Activated naive CD4-positive, alpha-beta T cell treated with Interleukin-2 at 50 U/mL for 16 hours (primary cell): ENCODE results near the gene KRTAP1-3.
"Not testable (repeated sequence)": the region's sequence is repeated elsewhere in the genome, so short reads cannot be mapped to it uniquely, and the experiment has no call there.

Source experiments
- DNase-seq: peaks from one replicate; pipeline ENCODE4 v3.0.0-alpha.2; 2020

Gene KRTAP1-3

GRCh38 chr17:41054025-41054424 lies 19.4 kb upstream of the KRTAP1-3 start:
- no peak for DNase-seq

GRCh38 chr17:41052566-41052965 lies 17.9 kb upstream of the KRTAP1-3 start:
- no peak for DNase-seq

- DNase-seq, result no peak
These were observed 14.4 kb upstream of the KRTAP1-3 start for GRCh38 chr17:41049110-41049509.

GRCh38 chr17:41048441-41048840 lies 13.8 kb upstream of the KRTAP1-3 start:
- DNase-seq, result no peak

- DNase-seq, result not testable (repeated sequence)
These were observed 12.2 kb upstream of the KRTAP1-3 start, which contains the start of gene KRTAP2-1 for GRCh38 chr17:41046735-41047465. Gene KRTAP2-1, minus strand, starts transcription at chr17:41047316. Its CDS starts 49 bp downstream, at chr17:41047267.

GRCh38 chr17:41042953-41043352 lies 8.3 kb upstream of the KRTAP1-3 start:
- DNase-seq, result no peak

- DNase-seq, result not testable (repeated sequence)
These were observed 6.3 kb upstream of the KRTAP1-3 start, which contains the start of gene KRTAP1-1 for GRCh38 chr17:41040783-41041571. Gene KRTAP1-1, minus strand, starts transcription at chr17:41041450. Its CDS starts 53 bp downstream, at chr17:41041397.

GRCh38 chr17:41037853-41038350 lies 3.2 kb upstream of the KRTAP1-3 start:
- DNase-seq, result no peak

GRCh38 chr17:41029633-41030245 lies 4.9 kb downstream of the KRTAP1-3 start, which contains the start of gene KRTAP1-4:
Gene KRTAP1-4, minus strand, starts transcription at chr17:41030195. Its CDS starts 117 bp downstream, at chr17:41030078.
- DNase-seq, result no peak

GRCh38 chr17:41026715-41027471 lies 7.8 kb downstream of the KRTAP1-3 start, which contains the start of gene KRTAP1-5:
Gene KRTAP1-5, minus strand, starts transcription at chr17:41027208. Its CDS starts 53 bp downstream, at chr17:41027155.
- no peak for DNase-seq

GRCh38 chr17:41024697-41025096 lies 10.0 kb downstream of the KRTAP1-3 start:
- DNase-seq, result no peak

GRCh38 chr17:41020336-41020735 lies 14.3 kb downstream of the KRTAP1-3 start:
- no peak for DNase-seq

- DNase-seq, result no peak
These were observed 15.3 kb downstream of the KRTAP1-3 start for GRCh38 chr17:41019415-41019814.

GRCh38 chr17:41018541-41018940 lies 16.1 kb downstream of the KRTAP1-3 start:
- DNase-seq, result no peak

- DNase-seq, result no peak
These were observed 18.0 kb downstream of the KRTAP1-3 start for GRCh38 chr17:41016578-41017215.

- DNase-seq, result no peak
These were observed 19.2 kb downstream of the KRTAP1-3 start for GRCh38 chr17:41015454-41015853.

- DNase-seq, result no peak
These were observed 21.1 kb downstream of the KRTAP1-3 start for GRCh38 chr17:41013606-41014005.

GRCh38 chr17:41013181-41013580 lies 21.5 kb downstream of the KRTAP1-3 start:
- no peak for DNase-seq

- no peak for DNase-seq
These were observed 22.2 kb downstream of the KRTAP1-3 start for GRCh38 chr17:41012326-41013120.

- no peak for DNase-seq
These were observed 24.2 kb downstream of the KRTAP1-3 start for GRCh38 chr17:41010441-41010840.

GRCh38 chr17:41009936-41010335 lies 24.7 kb downstream of the KRTAP1-3 start:
- DNase-seq, result no peak
